GM12891 (cell line): ENCODE results near the gene PTPRD.

ENCODE experiments used
- POLR2A ChIP-seq: IDR thresholded peaks from 2 replicates; pipeline ENCODE4 v1.6.1; 2011; ENCODE audit warnings: low read depth, low read length, control low read depth
- POLR2AphosphoS5 ChIP-seq: IDR thresholded peaks from 2 replicates; pipeline ENCODE4 v1.6.1; 2011; ENCODE audit warnings: low read depth, low read length, control low read depth
- TAF1 ChIP-seq: IDR thresholded peaks from 2 replicates; pipeline ENCODE4 v1.6.1; 2011; ENCODE audit warnings: low read depth, low read length, control low read depth

GRCh38 chr9:9387511-9388115, 1225.2 kb downstream of the PTPRD start:
- TF ChIP-seq POLR2A = no peak
- no peak for TF ChIP-seq POLR2AphosphoS5
- no peak for TF ChIP-seq TAF1
